K562 (cell line): ENCODE data around the gene ZMIZ1. TPM values are rescaled to one million over a fixed set of nuclear protein-coding genes. Genes with fewer than 3 reads are reported as not detected.
A peak's percentile ranks its signal among the peaks of the same experiment; 100 is the strongest.

Experiments used
- ATF1 ChIP-seq, 2 experiments: fragments of 450-650 bp in 1 of 2; IDR thresholded peaks; 2 replicates each; pipeline ENCODE4 v1.6.1; 2016; ENCODE audit warnings: missing compliant biosample characterization in 1 of 2, missing genetic modification characterization in 1 of 2
- DIDO1 ChIP-seq: fragments of 450-650 bp; IDR thresholded peaks from 2 replicates; pipeline ENCODE4 v1.6.1; 2016; ENCODE audit warnings: low read depth, missing biosample characterization, missing genetic modification characterization
- ELF1 ChIP-seq: fragments of 200-800 bp; sonication (Bioruptor generic); IDR thresholded peaks from 2 replicates; pipeline ENCODE4 v1.6.1; 2016; ENCODE audit warnings: missing genetic modification characterization, missing compliant biosample characterization
- FOXK2 ChIP-seq, 2 experiments: fragments of 450-650 bp; IDR thresholded peaks in 1 of 2; conservative IDR thresholded peaks in 1 of 2; 2 replicates each; pipeline ENCODE4 v1.6.1; 2016; ENCODE audit warnings: low read depth in 2 of 2, mild to moderate bottlenecking in 1 of 2
- FOXM1 ChIP-seq, 2 experiments: fragments of 450-650 bp in 1 of 2; sonication (generic) in 1 of 2; formaldehyde crosslinking in 1 of 2; IDR thresholded peaks; 2 replicates each; pipeline versions ENCODE4 v1.6.1 to v1.9.0; 2017 to 2022; ENCODE audit warnings: low read depth in 2 of 2, mild to moderate bottlenecking in 2 of 2, missing genetic modification reagents in 1 of 2, moderate library complexity in 1 of 2
- FOXP1 ChIP-seq: sonication (generic); formaldehyde crosslinking; IDR thresholded peaks from 2 replicates; pipeline ENCODE4 v1.8.0; 2022; ENCODE audit warnings: mild to moderate bottlenecking, missing genetic modification reagents
- JUND ChIP-seq, 2 experiments: IDR thresholded peaks; 2 replicates in 1 of 2; 3 replicates in 1 of 2; pipeline ENCODE4 v1.6.1; 2011; ENCODE audit warnings: borderline replicate concordance in 2 of 2, low read depth in 2 of 2, low read length in 2 of 2, improper control_type of control experiment in 1 of 2, missing biosample characterization in 1 of 2, missing genetic modification characterization in 1 of 2, missing genetic modification reagents in 1 of 2
- KDM4B ChIP-seq, 2 experiments: fragments of 450-650 bp in 1 of 2; sonication (generic) in 1 of 2; IDR thresholded peaks; 2 replicates each; pipeline ENCODE4 v1.6.1; 2016 to 2017; ENCODE audit warnings: borderline replicate concordance in 2 of 2, antibody characterized with exemption in 1 of 2, low read depth in 1 of 2, mild to moderate bottlenecking in 1 of 2
- KLF13 ChIP-seq: fragments of 450-650 bp; IDR thresholded peaks from 2 replicates; pipeline ENCODE4 v1.6.1; 2016; ENCODE audit warnings: missing genetic modification characterization, low read depth, mild to moderate bottlenecking, missing compliant biosample characterization, moderate library complexity, borderline replicate concordance
- MAZ ChIP-seq, 2 experiments: fragments of 450-650 bp in 1 of 2; sonication (generic) in 1 of 2; formaldehyde crosslinking; IDR thresholded peaks in 1 of 2; conservative IDR thresholded peaks in 1 of 2; 2 replicates each; pipeline versions ENCODE4 v1.4.0 to v1.5.0; 2020; ENCODE audit warnings: mild to moderate bottlenecking in 1 of 2, missing genetic modification reagents in 1 of 2
- MTA2 ChIP-seq: fragments of 450-650 bp; IDR thresholded peaks from 2 replicates; pipeline ENCODE4 v1.6.1; 2016; ENCODE audit warnings: low read depth
- NEUROD1 ChIP-seq: fragments of 150-350 bp; IDR thresholded peaks from 2 replicates; pipeline ENCODE4 v1.6.1; 2014; ENCODE audit warnings: borderline replicate concordance, low read length, low read depth; ENCODE audit not compliant: partially characterized antibody
- PRMT5 ChIP-seq: sonication (generic); formaldehyde crosslinking; IDR thresholded peaks from 2 replicates; pipeline ENCODE4 v1.5.0; 2020; ENCODE audit warnings: missing genetic modification reagents
- RB1 ChIP-seq: fragments of 450-650 bp; IDR thresholded peaks from 2 replicates; pipeline ENCODE4 v1.6.1; 2017; ENCODE audit warnings: low read depth, mild to moderate bottlenecking
- ZBTB17 ChIP-seq: fragments of 450-650 bp; formaldehyde crosslinking; IDR thresholded peaks from 2 replicates; pipeline ENCODE4 v1.4.0; 2020; ENCODE audit warnings: mild to moderate bottlenecking
- ZC3H11A ChIP-seq: IDR thresholded peaks from 2 replicates; pipeline ENCODE4 v1.6.1; 2012; ENCODE audit warnings: low read depth, low read length, improper control_type of control experiment
- ZNF239 ChIP-seq: fragments of 250-450 bp; sonication (Bioruptor Pico); IDR thresholded peaks from 2 replicates; pipeline ENCODE4 v1.4.0; 2020; ENCODE audit warnings: mild to moderate bottlenecking
- ZNF449 ChIP-seq: fragments of 250-450 bp; sonication (Bioruptor Pico); IDR thresholded peaks from 2 replicates; pipeline ENCODE4 v1.8.0; 2022; ENCODE audit warnings: moderate library complexity, mild to moderate bottlenecking, inconsistent platforms
- ZNF740 ChIP-seq, 3 experiments: fragments of 200-800 bp in 1 of 3; sonication (Bioruptor generic) in 1 of 3; sonication (generic) in 1 of 3; formaldehyde crosslinking in 1 of 3; IDR thresholded peaks; 2 replicates each; pipeline versions ENCODE4 v1.6.1 to v1.8.0; 2016 to 2022; ENCODE audit warnings: mild to moderate bottlenecking in 2 of 3, missing compliant biosample characterization in 2 of 3, missing genetic modification characterization in 2 of 3, missing genetic modification reagents in 1 of 3
- polyA plus RNA-seq, 8 experiments: library from polyadenylated mRNA; depleted of rRNA in 4 of 8; stranded (reverse) in 5 of 8; unstranded in 3 of 8; fragments of >200 nt; fragmentation: Nextera tagmentation in 2 of 8; fragmentation: Illumina TruSeq in 1 of 8; extraction: Ambion mirVana in 2 of 8; extraction: Trizol in 1 of 8; gene quantifications; 2 replicates each; pipeline versions ENCODE4 v1.2.1 to v1.2.3, GENCODE V29; 2011 to 2014; ENCODE audit warnings: inconsistent platforms in 1 of 8, missing spikeins in 1 of 8
- total RNA-seq, 7 experiments: library from RNA; depleted of rRNA in 6 of 7; stranded (reverse); fragments of >200 nt in 6 of 7; fragmentation: Illumina TruSeq in 2 of 7; extraction: Trizol in 2 of 7; gene quantifications; 2 replicates each; pipeline versions ENCODE4 v1.2.1 to v1.2.3, GENCODE V29; 2011 to 2021; ENCODE audit warnings: low replicate concordance in 1 of 7
- TF ChIP-seq, protein P1 (sequence below), 2 experiments: fragments of 450-650 bp; IDR thresholded peaks; 2 replicates each; pipeline ENCODE4 v1.6.1; 2016
- TF ChIP-seq, protein P2 (sequence below): fragments of 250-450 bp; sonication (Bioruptor Pico); IDR thresholded peaks from 2 replicates; pipeline ENCODE4 v1.9.0; 2021; ENCODE audit warnings: mild to moderate bottlenecking

Gene ZMIZ1
- total and polyA plus RNA-seq, 9 of the 15 experiments (the other 6 are each of a cell fraction or from before 2014, with no cell fraction given) = 1.0 to 37.3 (median 4.3) TPM

DNA sequence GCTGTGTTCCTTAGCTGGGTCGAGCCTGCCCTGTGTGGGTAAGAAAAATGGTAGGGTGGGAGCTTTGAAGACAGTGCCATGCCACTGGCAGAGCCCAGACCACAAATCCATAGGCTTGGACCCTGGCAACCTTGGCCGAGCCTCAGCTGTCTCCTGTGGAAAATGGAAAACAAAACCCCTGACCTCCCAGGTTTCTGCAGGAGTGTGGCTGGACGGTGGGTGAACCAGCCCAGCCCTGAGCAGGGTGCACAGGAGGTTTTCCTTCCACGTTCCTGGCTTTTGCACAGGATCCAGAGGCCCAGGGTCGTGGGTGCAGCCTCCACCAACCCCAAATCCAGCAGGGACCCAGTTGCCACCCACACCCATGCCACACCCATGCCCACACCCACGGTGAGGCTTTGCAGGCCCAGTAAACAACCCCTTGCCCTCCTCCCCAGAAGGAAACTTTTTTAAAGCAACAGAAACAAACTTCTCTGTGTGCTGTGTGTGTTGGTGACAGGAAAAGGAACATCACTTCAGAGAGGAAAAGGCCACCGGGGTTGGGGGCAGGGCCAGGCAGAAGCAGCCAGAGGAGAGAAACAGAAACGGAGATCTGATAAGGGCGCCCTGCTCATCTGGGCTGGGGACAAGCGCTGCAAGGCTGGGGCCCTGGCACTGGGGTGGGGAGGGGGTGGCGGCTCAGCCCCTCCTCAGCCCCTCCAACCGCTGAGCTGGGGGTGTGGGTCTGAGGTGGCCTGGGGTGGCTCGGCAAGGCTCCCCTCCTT is 20.7 kb upstream of the ZMIZ1 start (continued):
- TF ChIP-seq, protein P1, sequence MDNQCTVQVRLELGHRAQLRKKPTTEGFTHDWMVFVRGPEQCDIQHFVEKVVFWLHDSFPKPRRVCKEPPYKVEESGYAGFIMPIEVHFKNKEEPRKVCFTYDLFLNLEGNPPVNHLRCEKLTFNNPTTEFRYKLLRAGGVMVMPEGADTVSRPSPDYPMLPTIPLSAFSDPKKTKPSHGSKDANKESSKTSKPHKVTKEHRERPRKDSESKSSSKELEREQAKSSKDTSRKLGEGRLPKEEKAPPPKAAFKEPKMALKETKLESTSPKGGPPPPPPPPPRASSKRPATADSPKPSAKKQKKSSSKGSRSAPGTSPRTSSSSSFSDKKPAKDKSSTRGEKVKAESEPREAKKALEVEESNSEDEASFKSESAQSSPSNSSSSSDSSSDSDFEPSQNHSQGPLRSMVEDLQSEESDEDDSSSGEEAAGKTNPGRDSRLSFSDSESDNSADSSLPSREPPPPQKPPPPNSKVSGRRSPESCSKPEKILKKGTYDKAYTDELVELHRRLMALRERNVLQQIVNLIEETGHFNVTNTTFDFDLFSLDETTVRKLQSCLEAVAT (IDR thresholded peaks at IDR 0.05) = peak in 1 of 2 experiments; percentile 65; a peak in 1 of 4 replicates
- TF ChIP-seq ZNF239 (CRISPR knock-in tag) (peak; percentile 32; the same call in 1 of the 2 replicates), ELF1 (tag) (peak; percentile 42; the same call in 1 of the 2 replicates), FOXK2 (conservative IDR thresholded peaks at IDR 0.05 in 1 of 2, IDR thresholded peaks at IDR 0.05 in 1 of 2; ENCODE audit: low read depth in 2 of 2) (peak; percentile 33 to 45; a peak in 1 of 4 replicates), MAZ (CRISPR knock-in tag; conservative IDR thresholded peaks at IDR 0.05 in 1 of 2, IDR thresholded peaks at IDR 0.05 in 1 of 2) (peak; percentile 39 to 55; a peak in 3 of 4 replicates), ZBTB17 (CRISPR knock-in tag) (peak; percentile 91), KLF13 (tag) (no peak), RB1 (0 out of 2 replicates have a peak, but pooled peaks have one; percentile 36), MTA2 (0 out of 2 replicates have a peak, but pooled peaks have one; percentile 27), ZC3H11A (no peak), FOXM1 (IDR thresholded peaks at IDR 0.05; ENCODE audit: low read depth) (no peak), FOXM1 (CRISPR knock-in tag; IDR thresholded peaks at IDR 0.05; ENCODE audit: low read depth) (no peak), KDM4B (IDR thresholded peaks at IDR 0.05; ENCODE audit: borderline replicate concordance in 2 of 2, low read depth in 1 of 2) (no peak), ATF1 (CRISPR knock-in tag; IDR thresholded peaks at IDR 0.05) (no peak), ATF1 (tag; IDR thresholded peaks at IDR 0.05) (peak; percentile 28; the same call in 1 of the 2 replicates), JUND (IDR thresholded peaks at IDR 0.05; ENCODE audit: borderline replicate concordance, low read depth, low read length) (peak; percentile 58), JUND (tag; IDR thresholded peaks at IDR 0.05; ENCODE audit: borderline replicate concordance, low read depth, low read length) (peak; percentile 51; the same call in 2 of the 3 replicates), PRMT5 (no peak), NEUROD1 (peak; percentile 55), ZNF740 (CRISPR knock-in tag; IDR thresholded peaks at IDR 0.05) (0 out of 2 replicates have a peak, but pooled peaks have one; percentile 8), ZNF740 (tag; IDR thresholded peaks at IDR 0.05) (no peak), ZNF449 (CRISPR knock-in tag) (peak; percentile 64; the same call in 1 of the 2 replicates), DIDO1 (peak; percentile 46; the same call in 1 of the 2 replicates), FOXP1 (0 out of 2 replicates have a peak, but pooled peaks have one; percentile 61)
- TF ChIP-seq, protein P2, sequence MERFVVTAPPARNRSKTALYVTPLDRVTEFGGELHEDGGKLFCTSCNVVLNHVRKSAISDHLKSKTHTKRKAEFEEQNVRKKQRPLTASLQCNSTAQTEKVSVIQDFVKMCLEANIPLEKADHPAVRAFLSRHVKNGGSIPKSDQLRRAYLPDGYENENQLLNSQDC (CRISPR knock-in tag) = no peak
